GM18520 (cell line): ENCODE measurements around the gene XPC.
A peak's percentile ranks its signal among the peaks of the same experiment; 100 is the strongest.

Source experiments
- ATAC-seq: cut with Tn5 transposase; IDR thresholded peaks from one replicate; pipeline ENCODE4 v1.9.1; 2021; ENCODE audit not compliant: unreplicated experiment

XPC gene

GRCh38 chr3:14148041-14148985 lies 30.1 kb downstream of the XPC start:
- ATAC-seq, result no peak

GRCh38 chr3:14147617-14148016 lies 30.8 kb downstream of the XPC start:
- no peak for ATAC-seq

- ATAC-seq, result no peak
These were observed 31.4 kb downstream of the XPC start for GRCh38 chr3:14147066-14147435.

GRCh38 chr3:14146381-14147065 lies 31.9 kb downstream of the XPC start:
- ATAC-seq, result no peak

GRCh38 chr3:14145670-14146380 lies 32.6 kb downstream of the XPC start:
- ATAC-seq, result no peak

GRCh38 chr3:14145236-14145635 lies 33.2 kb downstream of the XPC start:
- no peak for ATAC-seq

- ATAC-seq, result peak; percentile 93
These were observed 33.9 kb downstream of the XPC start for GRCh38 chr3:14144423-14145075.

GRCh38 chr3:14143271-14144225 lies 34.9 kb downstream of the XPC start:
- ATAC-seq, result no peak

- no peak for ATAC-seq
These were observed 35.7 kb downstream of the XPC start for GRCh38 chr3:14142567-14143270.

GRCh38 chr3:14141602-14142341 lies 36.6 kb downstream of the XPC start:
- ATAC-seq, result no peak

- ATAC-seq, result no peak
These were observed 37.3 kb downstream of the XPC start for GRCh38 chr3:14141144-14141543.

- ATAC-seq, result no peak
These were observed 37.7 kb downstream of the XPC start for GRCh38 chr3:14140668-14141067.

GRCh38 chr3:14139771-14140170 lies 38.6 kb downstream of the XPC start:
- no peak for ATAC-seq

GRCh38 chr3:14138878-14139655 lies 39.3 kb downstream of the XPC start:
- ATAC-seq, result no peak

- ATAC-seq, result no peak
These were observed 40.1 kb downstream of the XPC start for GRCh38 chr3:14138109-14138877.

- ATAC-seq, result no peak
These were observed 41.0 kb downstream of the XPC start for GRCh38 chr3:14137445-14137844.

GRCh38 chr3:14137004-14137403 lies 41.4 kb downstream of the XPC start:
- no peak for ATAC-seq
